MM.1S (cell line): ENCODE data around the gene MAGI1.

Source experiments
- CTCF ChIP-seq: fragments of 300-600 bp; sonication (generic); IDR thresholded peaks from 2 replicates; pipeline ENCODE4 v1.5.1; 2016; ENCODE audit warnings: antibody characterized with exemption, low read length, mixed read lengths
- EZH2phosphoT487 ChIP-seq: fragments of 300-600 bp; sonication (generic); IDR thresholded peaks from 2 replicates; pipeline ENCODE4 v1.6.1; 2018; ENCODE audit warnings: antibody characterized with exemption, low read length

- TF ChIP-seq CTCF = no peak
- TF ChIP-seq EZH2phosphoT487 = no peak
These were observed 715.8 kb downstream of the MAGI1 start for GRCh38 chr3:65322910-65323309.
